HepG2 (cell line): ENCODE data around the gene STYX. TPM values are rescaled to one million over a fixed set of nuclear protein-coding genes. Genes with fewer than 3 reads are reported as not detected.

Experiments used
- ADNP ChIP-seq: sonication (generic); formaldehyde crosslinking; IDR thresholded peaks from 2 replicates; pipeline ENCODE4 v1.4.0; 2020; ENCODE audit warnings: missing genetic modification reagents
- BCL6 ChIP-seq: IDR thresholded peaks from 2 replicates; pipeline ENCODE4 v1.6.1; 2016; ENCODE audit warnings: missing genetic modification reagents, missing compliant biosample characterization
- CHD2 ChIP-seq: IDR thresholded peaks from 2 replicates; pipeline ENCODE4 v1.6.1; 2011; ENCODE audit warnings: low read depth, low read length, improper control_type of control experiment
- FOXK2 ChIP-seq: fragments of 450-650 bp; IDR thresholded peaks from 2 replicates; pipeline ENCODE4 v1.6.1; 2016
- GABPA ChIP-seq, 2 experiments: IDR thresholded peaks; 2 replicates each; pipeline ENCODE4 v1.6.1; 2011 to 2016; ENCODE audit warnings: low read depth in 2 of 2, low read length in 1 of 2, missing biosample characterization in 1 of 2, missing genetic modification characterization in 1 of 2
- GATA4 ChIP-seq: sonication (generic); IDR thresholded peaks from 2 replicates; pipeline ENCODE4 v1.6.1; 2016; ENCODE audit warnings: antibody characterized with exemption, low read depth, borderline replicate concordance
- GATAD1 ChIP-seq: IDR thresholded peaks from 2 replicates; pipeline ENCODE4 v1.6.1; 2016; ENCODE audit warnings: missing genetic modification reagents, missing compliant biosample characterization
- KLF13 ChIP-seq: sonication (generic); formaldehyde crosslinking; IDR thresholded peaks from 2 replicates; pipeline ENCODE4 v1.4.0; 2020; ENCODE audit warnings: mild to moderate bottlenecking, missing genetic modification reagents
- MAFF ChIP-seq: IDR thresholded peaks from 2 replicates; pipeline ENCODE4 v1.6.1; 2011; ENCODE audit warnings: low read depth, low read length, improper control_type of control experiment
- MYNN ChIP-seq: sonication (generic); formaldehyde crosslinking; IDR thresholded peaks from 2 replicates; pipeline ENCODE4 v1.4.0; 2020; ENCODE audit warnings: mild to moderate bottlenecking, low read depth, missing genetic modification reagents
- NFE2 ChIP-seq: sonication (generic); formaldehyde crosslinking; IDR thresholded peaks from 2 replicates; pipeline ENCODE4 v1.4.0; 2020; ENCODE audit warnings: missing genetic modification reagents
- PCBP2 ChIP-seq: fragments of 200-400 bp; formaldehyde crosslinking; optimal IDR thresholded peaks from 2 replicates; pipeline ENCODE3; 2018; ENCODE audit warnings: low read length, low read depth; ENCODE audit not compliant: poor library complexity, severe bottlenecking
- PHB2 ChIP-seq: fragments of 450-650 bp; IDR thresholded peaks from 2 replicates; pipeline ENCODE4 v1.6.1; 2018; ENCODE audit not compliant: partially characterized antibody
- THAP11 ChIP-seq: IDR thresholded peaks from 2 replicates; pipeline ENCODE4 v1.6.1; 2016; ENCODE audit warnings: missing biosample characterization, missing genetic modification reagents
- TRIM24 ChIP-seq: sonication (generic); formaldehyde crosslinking; IDR thresholded peaks from 2 replicates; pipeline ENCODE4 v1.8.0; 2022; ENCODE audit warnings: mild to moderate bottlenecking, missing genetic modification reagents
- WIZ ChIP-seq: sonication (generic); formaldehyde crosslinking; IDR thresholded peaks from 2 replicates; pipeline ENCODE4 v1.5.1; 2020; ENCODE audit warnings: mild to moderate bottlenecking, missing genetic modification reagents
- XBP1 ChIP-seq: sonication (generic); formaldehyde crosslinking; IDR thresholded peaks from 2 replicates; pipeline ENCODE4 v1.5.0; 2020; ENCODE audit warnings: missing genetic modification reagents
- ZBTB21 ChIP-seq: sonication (generic); formaldehyde crosslinking; IDR thresholded peaks from 2 replicates; pipeline ENCODE4 v1.4.0; 2020; ENCODE audit warnings: missing genetic modification reagents
- ZNF12 ChIP-seq: sonication (generic); formaldehyde crosslinking; IDR thresholded peaks from 2 replicates; pipeline ENCODE4 v1.5.0; 2020; ENCODE audit warnings: missing genetic modification reagents
- ZNF180 ChIP-seq: sonication (generic); formaldehyde crosslinking; IDR thresholded peaks from 2 replicates; pipeline ENCODE4 v1.4.0; 2020; ENCODE audit warnings: low read depth, missing genetic modification reagents, borderline replicate concordance
- ZNF317 ChIP-seq: sonication (generic); formaldehyde crosslinking; IDR thresholded peaks from 2 replicates; pipeline ENCODE4 v1.5.0; 2020; ENCODE audit warnings: mild to moderate bottlenecking, missing genetic modification reagents
- ZNF709 ChIP-seq: sonication (generic); formaldehyde crosslinking; IDR thresholded peaks from 2 replicates; pipeline ENCODE4 v1.5.0; 2020; ENCODE audit warnings: mild to moderate bottlenecking, missing genetic modification reagents
- ZNF772 ChIP-seq: sonication (generic); formaldehyde crosslinking; IDR thresholded peaks from 2 replicates; pipeline ENCODE4 v1.5.0; 2020; ENCODE audit warnings: mild to moderate bottlenecking, missing genetic modification reagents
- ZSCAN30 ChIP-seq: sonication (generic); formaldehyde crosslinking; IDR thresholded peaks from 2 replicates; pipeline ENCODE4 v1.5.0; 2020; ENCODE audit warnings: mild to moderate bottlenecking, missing genetic modification reagents
- polyA plus RNA-seq, 8 experiments: library from polyadenylated mRNA; depleted of rRNA in 3 of 8; stranded (reverse) in 7 of 8; unstranded in 1 of 8; fragments of >200 nt; fragmentation: Illumina TruSeq in 4 of 8; extraction: Trizol in 4 of 8; gene quantifications; 2 replicates each; pipeline versions ENCODE4 v1.2.1 to v1.2.3, GENCODE V29; 2011 to 2016; ENCODE audit warnings: low read depth in 4 of 8, missing spikeins in 1 of 8, mixed read lengths in 1 of 8; ENCODE audit not compliant: insufficient read depth in 1 of 8
- total RNA-seq, 5 experiments: library from RNA; depleted of rRNA; stranded (reverse); fragments of >200 nt; fragmentation: Illumina TruSeq; extraction: Trizol; gene quantifications; 2 replicates each; pipeline ENCODE4 v1.2.3, GENCODE V29; 2016; ENCODE audit warnings: low read depth in 1 of 5
- TF ChIP-seq, protein P1 (sequence below): IDR thresholded peaks from 2 replicates; pipeline ENCODE4 v1.6.1; 2016; ENCODE audit warnings: missing biosample characterization, missing genetic modification reagents, low read depth
- TF ChIP-seq, protein P2 (sequence below): IDR thresholded peaks from 2 replicates; pipeline ENCODE4 v1.6.1; 2016; ENCODE audit warnings: low read depth, borderline replicate concordance
- TF ChIP-seq, protein P3 (sequence below): IDR thresholded peaks from 2 replicates; pipeline ENCODE4 v1.6.1; 2016
- TF ChIP-seq, protein P4 (sequence below): sonication (generic); formaldehyde crosslinking; conservative IDR thresholded peaks from 2 replicates; pipeline ENCODE4 v1.4.0; 2020; ENCODE audit warnings: missing genetic modification reagents
- TF ChIP-seq, protein P5 (sequence below): sonication (generic); formaldehyde crosslinking; IDR thresholded peaks from 2 replicates; pipeline ENCODE4 v1.4.0; 2020; ENCODE audit warnings: missing genetic modification reagents

The STYX gene
- total and polyA plus RNA-seq, 2 of the 13 experiments (the other 11 are each of a cell fraction or from before 2014, with no cell fraction given) = 6.6 to 10.9 TPM

DNA sequence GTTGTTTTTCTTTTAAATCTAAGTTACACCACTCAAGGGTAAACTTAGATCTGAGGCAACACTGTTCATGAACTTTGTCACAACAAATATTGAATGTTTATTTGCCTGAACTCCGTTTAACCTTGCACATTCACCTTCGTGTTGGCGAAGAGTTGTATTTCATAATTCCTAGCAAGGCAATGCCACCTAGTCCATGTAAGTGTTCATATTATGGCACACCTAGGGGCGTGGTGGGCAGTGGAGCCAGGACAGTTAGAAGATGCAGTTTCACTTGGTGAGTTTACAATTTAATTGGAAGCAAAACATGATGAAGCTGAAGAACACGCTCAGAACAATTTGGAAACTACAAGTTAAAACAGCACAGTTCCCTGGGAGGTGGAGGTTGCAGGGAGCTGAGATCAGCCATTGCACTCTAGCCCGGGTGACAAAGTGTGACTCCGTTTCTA lies 91.9 kb downstream of the STYX start (continued):
- TF ChIP-seq ZNF317 (CRISPR knock-in tag) (no peak), CHD2 (no peak), ZSCAN30 (no peak), ADNP (no peak), GABPA (IDR thresholded peaks at IDR 0.05; ENCODE audit: low read depth, low read length) (no peak), GABPA (CRISPR knock-in tag; IDR thresholded peaks at IDR 0.05; ENCODE audit: low read depth) (peak; percentile 42), ZNF180 (CRISPR knock-in tag) (no peak), ZNF709 (no peak), BCL6 (CRISPR knock-in tag) (peak; percentile 98), THAP11 (CRISPR knock-in tag) (peak; percentile 77; the same call in 1 of the 2 replicates), GATA4 (peak; percentile 77; the same call in 1 of the 2 replicates), PCBP2 (no peak), PHB2 (no peak), XBP1 (CRISPR knock-in tag) (no peak), NFE2 (CRISPR knock-in tag) (no peak), ZBTB21 (CRISPR knock-in tag) (no peak), KLF13 (no peak), MAFF (no peak), WIZ (peak; percentile 45; the same call in 1 of the 2 replicates), ZNF772 (CRISPR knock-in tag) (0 out of 2 replicates have a peak, but pooled peaks have one; percentile 44), GATAD1 (CRISPR knock-in tag) (no peak; the same call in 1 of the 2 replicates), MYNN (CRISPR knock-in tag) (no peak), FOXK2 (no peak), TRIM24 (CRISPR knock-in tag) (0 out of 2 replicates have a peak, but pooled peaks have one; percentile 52), ZNF12 (0 out of 2 replicates have a peak, but pooled peaks have one; percentile 32)
- TF ChIP-seq, protein P1, sequence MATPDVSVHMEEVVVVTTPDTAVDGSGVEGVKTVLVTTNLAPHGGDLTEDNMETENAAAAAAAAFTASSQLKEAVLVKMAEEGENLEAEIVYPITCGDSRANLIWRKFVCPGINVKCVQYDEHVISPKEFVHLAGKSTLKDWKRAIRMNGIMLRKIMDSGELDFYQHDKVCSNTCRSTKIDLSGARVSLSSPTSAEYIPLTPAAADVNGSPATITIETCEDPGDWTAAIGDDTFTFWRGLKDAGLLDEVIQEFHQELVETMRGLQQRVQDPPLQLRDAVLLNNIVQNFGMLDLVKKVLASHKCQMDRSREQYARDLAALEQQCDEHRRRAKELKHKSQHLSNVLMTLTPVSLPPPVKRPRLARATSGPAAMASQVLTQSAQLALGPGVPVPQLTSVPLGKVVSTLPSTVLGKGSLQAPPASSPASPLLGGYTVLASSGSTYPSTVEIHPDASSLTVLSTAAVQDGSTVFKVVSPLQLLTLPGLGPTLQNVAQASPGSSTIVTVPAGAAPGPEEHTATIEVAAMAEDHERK = no peak
- TF ChIP-seq, protein P2, sequence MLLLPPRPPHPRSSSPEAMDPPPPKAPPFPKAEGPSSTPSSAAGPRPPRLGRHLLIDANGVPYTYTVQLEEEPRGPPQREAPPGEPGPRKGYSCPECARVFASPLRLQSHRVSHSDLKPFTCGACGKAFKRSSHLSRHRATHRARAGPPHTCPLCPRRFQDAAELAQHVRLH (CRISPR knock-in tag) = 0 out of 2 replicates have a peak, but pooled peaks have one; percentile 31
- TF ChIP-seq, protein P3, sequence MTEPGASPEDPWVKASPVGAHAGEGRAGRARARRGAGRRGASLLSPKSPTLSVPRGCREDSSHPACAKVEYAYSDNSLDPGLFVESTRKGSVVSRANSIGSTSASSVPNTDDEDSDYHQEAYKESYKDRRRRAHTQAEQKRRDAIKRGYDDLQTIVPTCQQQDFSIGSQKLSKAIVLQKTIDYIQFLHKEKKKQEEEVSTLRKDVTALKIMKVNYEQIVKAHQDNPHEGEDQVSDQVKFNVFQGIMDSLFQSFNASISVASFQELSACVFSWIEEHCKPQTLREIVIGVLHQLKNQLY (CRISPR knock-in tag) = peak; percentile 85
- TF ChIP-seq, protein P4, sequence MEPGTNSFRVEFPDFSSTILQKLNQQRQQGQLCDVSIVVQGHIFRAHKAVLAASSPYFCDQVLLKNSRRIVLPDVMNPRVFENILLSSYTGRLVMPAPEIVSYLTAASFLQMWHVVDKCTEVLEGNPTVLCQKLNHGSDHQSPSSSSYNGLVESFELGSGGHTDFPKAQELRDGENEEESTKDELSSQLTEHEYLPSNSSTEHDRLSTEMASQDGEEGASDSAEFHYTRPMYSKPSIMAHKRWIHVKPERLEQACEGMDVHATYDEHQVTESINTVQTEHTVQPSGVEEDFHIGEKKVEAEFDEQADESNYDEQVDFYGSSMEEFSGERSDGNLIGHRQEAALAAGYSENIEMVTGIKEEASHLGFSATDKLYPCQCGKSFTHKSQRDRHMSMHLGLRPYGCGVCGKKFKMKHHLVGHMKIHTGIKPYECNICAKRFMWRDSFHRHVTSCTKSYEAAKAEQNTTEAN = peak; percentile 92
- TF ChIP-seq, protein P5, sequence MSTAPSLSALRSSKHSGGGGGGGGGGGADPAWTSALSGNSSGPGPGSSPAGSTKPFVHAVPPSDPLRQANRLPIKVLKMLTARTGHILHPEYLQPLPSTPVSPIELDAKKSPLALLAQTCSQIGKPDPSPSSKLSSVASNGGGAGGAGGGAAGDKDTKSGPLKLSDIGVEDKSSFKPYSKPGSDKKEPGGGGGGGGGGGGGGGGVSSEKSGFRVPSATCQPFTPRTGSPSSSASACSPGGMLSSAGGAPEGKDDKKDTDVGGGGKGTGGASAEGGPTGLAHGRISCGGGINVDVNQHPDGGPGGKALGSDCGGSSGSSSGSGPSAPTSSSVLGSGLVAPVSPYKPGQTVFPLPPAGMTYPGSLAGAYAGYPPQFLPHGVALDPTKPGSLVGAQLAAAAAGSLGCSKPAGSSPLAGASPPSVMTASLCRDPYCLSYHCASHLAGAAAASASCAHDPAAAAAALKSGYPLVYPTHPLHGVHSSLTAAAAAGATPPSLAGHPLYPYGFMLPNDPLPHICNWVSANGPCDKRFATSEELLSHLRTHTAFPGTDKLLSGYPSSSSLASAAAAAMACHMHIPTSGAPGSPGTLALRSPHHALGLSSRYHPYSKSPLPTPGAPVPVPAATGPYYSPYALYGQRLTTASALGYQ (CRISPR knock-in tag) = peak; percentile 83
